Testis (tissue), 2 donors: ENCODE results near the gene ALOX5.
"Not testable (repeated sequence)": the region's sequence is repeated elsewhere in the genome, so short reads cannot be mapped to it uniquely, and the experiment has no call there.

Experiments
- POLR2A ChIP-seq: fragments of 450-650 bp; IDR thresholded peaks from one replicate; pipeline ENCODE4 v1.6.1; 2017; ENCODE audit warnings: antibody characterized with exemption, mild to moderate bottlenecking, moderate library complexity
- TF ChIP-seq, protein P1 (sequence below), 3 experiments: fragments of 450-650 bp in 2 of 3; fragments of 200-600 bp in 1 of 3; sonication (generic) in 1 of 3; IDR thresholded peaks; one replicate each; pipeline ENCODE4 v1.5.1; 2016 to 2019; ENCODE audit warnings: antibody characterized with exemption in 3 of 3, mild to moderate bottlenecking in 2 of 3, moderate library complexity in 1 of 3

DNA sequence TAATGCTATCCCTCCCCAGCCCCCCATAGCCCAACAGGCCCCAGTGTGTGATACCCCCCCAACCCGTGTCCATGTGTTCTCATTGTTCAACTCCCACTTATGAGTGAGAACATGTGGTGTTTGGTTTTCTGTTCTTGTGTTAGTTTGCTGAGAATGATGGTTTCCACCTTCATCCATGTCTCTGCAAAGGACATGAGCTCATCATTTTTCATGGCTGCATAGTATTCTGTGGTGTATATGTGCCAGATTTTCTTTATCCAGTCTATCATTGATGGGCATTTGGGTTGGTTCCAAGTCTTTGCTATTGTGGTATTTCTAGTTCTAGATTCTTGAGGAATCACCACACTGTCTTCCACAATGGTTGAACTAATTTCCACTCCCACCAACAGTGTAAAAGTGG is 47.2 kb upstream of the ALOX5 start:
- TF ChIP-seq, protein P1, sequence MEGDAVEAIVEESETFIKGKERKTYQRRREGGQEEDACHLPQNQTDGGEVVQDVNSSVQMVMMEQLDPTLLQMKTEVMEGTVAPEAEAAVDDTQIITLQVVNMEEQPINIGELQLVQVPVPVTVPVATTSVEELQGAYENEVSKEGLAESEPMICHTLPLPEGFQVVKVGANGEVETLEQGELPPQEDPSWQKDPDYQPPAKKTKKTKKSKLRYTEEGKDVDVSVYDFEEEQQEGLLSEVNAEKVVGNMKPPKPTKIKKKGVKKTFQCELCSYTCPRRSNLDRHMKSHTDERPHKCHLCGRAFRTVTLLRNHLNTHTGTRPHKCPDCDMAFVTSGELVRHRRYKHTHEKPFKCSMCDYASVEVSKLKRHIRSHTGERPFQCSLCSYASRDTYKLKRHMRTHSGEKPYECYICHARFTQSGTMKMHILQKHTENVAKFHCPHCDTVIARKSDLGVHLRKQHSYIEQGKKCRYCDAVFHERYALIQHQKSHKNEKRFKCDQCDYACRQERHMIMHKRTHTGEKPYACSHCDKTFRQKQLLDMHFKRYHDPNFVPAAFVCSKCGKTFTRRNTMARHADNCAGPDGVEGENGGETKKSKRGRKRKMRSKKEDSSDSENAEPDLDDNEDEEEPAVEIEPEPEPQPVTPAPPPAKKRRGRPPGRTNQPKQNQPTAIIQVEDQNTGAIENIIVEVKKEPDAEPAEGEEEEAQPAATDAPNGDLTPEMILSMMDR (IDR thresholded peaks at IDR 0.05): not testable (repeated sequence)
- TF ChIP-seq POLR2A: not testable (repeated sequence)
